K562 (cell line): ENCODE data around the gene TPD52L1. TPM values are rescaled to one million over a fixed set of nuclear protein-coding genes. Genes with fewer than 3 reads are reported as not detected.
A peak's percentile ranks its signal among the peaks of the same experiment; 100 is the strongest.

Experiments used
- ATAC-seq: fragments of 200-7000 bp; cut with Tn5 transposase; 3 replicates; pipeline ENCODE4 v1.9.1; 2020; ENCODE audit warnings: moderate library complexity
- BruUV-seq: library from RNA; stranded (reverse); fragments of 400-500 nt; replicated peaks from 2 replicates; lab custom pipeline; 2021; lab: Mats Ljungman, UMichigan
- CTCF ChIA-PET: fragments of 300-600 bp; formaldehyde crosslinking; extraction: SDS; loops from one replicate; lab custom pipeline; 2021; ENCODE audit warnings: low intra/inter-chr PET ratio; lab: Yijun Ruan, JAX
- POLR2A ChIA-PET: fragments of 300-600, 350-650 bp; sonication (Branson Sonifier 250); formaldehyde crosslinking; extraction: SDS; loops from one replicate; lab custom pipeline; 2021; ENCODE audit warnings: antibody characterized with exemption, inconsistent platforms; lab: Yijun Ruan, JAX
- DNase-seq, 4 experiments: peaks; one replicate each; pipeline versions ENCODE4 v3.0.0 to v3.0.0-alpha.2; 2011 to 2018; ENCODE audit warnings: low spot score in 3 of 4, mixed read lengths in 3 of 4; ENCODE audit errors: extremely low read depth in 1 of 4
- FAIRE-seq: peaks from 2 replicates; lab custom pipeline; 2011; peaks lifted over from hg19 to GRCh38; lab: Jason Lieb, UNC
- H2AFZ ChIP-seq: 2 replicates; pipeline ENCODE4 v1.6.0; 2011; ENCODE audit warnings: low read depth, low read length, control low read depth, inconsistent platforms
- H3K27ac ChIP-seq: fragments of 200-600 bp; 3 replicates; pipeline ENCODE4 v1.8.0; 2011; ENCODE audit warnings: low read depth, mild to moderate bottlenecking, control low read depth, inconsistent platforms, low read length, moderate library complexity, mixed read lengths; ENCODE audit errors: extremely low read depth
- H3K27me3 ChIP-seq, 2 experiments: fragments of 300-600 bp in 1 of 2; 2 replicates in 1 of 2; 3 replicates in 1 of 2; pipeline versions ENCODE4 v1.6.0 to v1.8.0; 2011; ENCODE audit warnings: inconsistent platforms in 2 of 2, low read length in 2 of 2, mild to moderate bottlenecking in 1 of 2, mixed read lengths in 1 of 2, moderate library complexity in 1 of 2; ENCODE audit not compliant: control insufficient read depth in 2 of 2, insufficient read depth in 2 of 2
- H3K36me3 ChIP-seq: fragments of 300-600 bp; 3 replicates; pipeline ENCODE4 v1.8.0; 2011; ENCODE audit warnings: mild to moderate bottlenecking, low read length, inconsistent platforms; ENCODE audit not compliant: control insufficient read depth, insufficient read depth
- H3K4me1 ChIP-seq, 2 experiments: fragments of 200-600 bp in 1 of 2; replicated peaks in 1 of 2; 2 replicates in 1 of 2; 3 replicates in 1 of 2; pipeline versions ENCODE4 v1.5.1 to v1.8.0; 2011; ENCODE audit warnings: inconsistent platforms in 2 of 2, low read length in 2 of 2, mild to moderate bottlenecking in 1 of 2, mixed read lengths in 1 of 2, moderate library complexity in 1 of 2; ENCODE audit not compliant: control insufficient read depth in 2 of 2, insufficient read depth in 2 of 2
- H3K4me2 ChIP-seq: 2 replicates; pipeline ENCODE4 v1.6.1; 2011; ENCODE audit warnings: low read length, control low read depth, inconsistent platforms, mixed read lengths; ENCODE audit not compliant: insufficient read depth
- H3K4me3 ChIP-seq: fragments of 200-600 bp; sonication (generic), shearing (Covaris generic); 2 replicates; pipeline ENCODE4 v1.5.1; 2016; ENCODE audit warnings: control low read depth, inconsistent platforms
- H3K79me2 ChIP-seq: fragments of 200-600 bp; 3 replicates; pipeline ENCODE4 v1.8.0; 2011; ENCODE audit warnings: low read length, inconsistent platforms; ENCODE audit not compliant: control insufficient read depth, insufficient read depth
- H3K9ac ChIP-seq, 2 experiments: 2 replicates each; pipeline versions ENCODE4 v1.6.0 to v1.6.1; 2011; ENCODE audit warnings: low read depth in 2 of 2, low read length in 2 of 2, control low read depth in 1 of 2, inconsistent platforms in 1 of 2, mild to moderate bottlenecking in 1 of 2, mixed read lengths in 1 of 2; ENCODE audit not compliant: insufficient read depth in 1 of 2
- H3K9me1 ChIP-seq: one replicate; pipeline ENCODE4 v1.6.0; 2011; ENCODE audit warnings: inconsistent platforms, mild to moderate bottlenecking, low read length, moderate library complexity; ENCODE audit not compliant: control insufficient read depth, insufficient read depth
- H3K9me3 ChIP-seq: replicated peaks from 2 replicates; pipeline ENCODE4 v1.5.1; 2011; ENCODE audit warnings: low read depth, low read length, inconsistent platforms; ENCODE audit not compliant: control insufficient read depth, insufficient read depth
- H4K20me1 ChIP-seq: replicated peaks from 2 replicates; pipeline ENCODE4 v1.6.1; 2011; ENCODE audit warnings: low read length, inconsistent platforms, mixed read lengths; ENCODE audit not compliant: control insufficient read depth, insufficient read depth
- MGA ChIP-seq: fragments of 450-650 bp; IDR thresholded peaks from 2 replicates; pipeline ENCODE4 v1.6.1; 2016; ENCODE audit warnings: mild to moderate bottlenecking, moderate library complexity
- ZBTB33 ChIP-seq: sonication (generic); formaldehyde crosslinking; IDR thresholded peaks from 2 replicates; pipeline ENCODE4 v1.8.1; 2023; ENCODE audit warnings: mild to moderate bottlenecking, missing genetic modification reagents
- WGBS: fragments of 100-300 bp; shearing (Covaris generic); methylation state at CpG from one replicate; pipeline ENCODE4 v1.1.6; 2016; ENCODE audit warnings: low coverage, mixed read lengths; ENCODE audit not compliant: insufficient coverage; ENCODE audit errors: missing lambda C conversion rate; 5-methylcytosine and 5-hydroxymethylcytosine counted together
- in situ Hi-C: fragments of 300-500 bp; cut with MboI; formaldehyde crosslinking; loops from 4 replicates; pipeline ENCODE4 v1.15.0; 2018; ENCODE audit warnings: inconsistent platforms, mixed read lengths
- intact Hi-C: fragments of 100-400 bp; cut with micrococcal nuclease; formaldehyde crosslinking; loops from 2 replicates; pipeline ENCODE4 v1.14.2; 2022
- polyA plus RNA-seq, 8 experiments: library from polyadenylated mRNA; depleted of rRNA in 4 of 8; stranded (reverse) in 5 of 8; unstranded in 3 of 8; fragments of >200 nt; fragmentation: Nextera tagmentation in 2 of 8; fragmentation: Illumina TruSeq in 1 of 8; extraction: Ambion mirVana in 2 of 8; extraction: Trizol in 1 of 8; gene quantifications; 2 replicates each; pipeline versions ENCODE4 v1.2.1 to v1.2.3, GENCODE V29; 2011 to 2014; ENCODE audit warnings: inconsistent platforms in 1 of 8, missing spikeins in 1 of 8
- total RNA-seq, 7 experiments: library from RNA; depleted of rRNA in 6 of 7; stranded (reverse); fragments of >200 nt in 6 of 7; fragmentation: Illumina TruSeq in 2 of 7; extraction: Trizol in 2 of 7; gene quantifications; 2 replicates each; pipeline versions ENCODE4 v1.2.1 to v1.2.3, GENCODE V29; 2011 to 2021; ENCODE audit warnings: low replicate concordance in 1 of 7

The TPD52L1 gene
- total and polyA plus RNA-seq, 9 of the 15 experiments (the other 6 are each of a cell fraction or from before 2014, with no cell fraction given) = 12.9 to 149 (median 75.7) TPM

- Histone ChIP-seq H3K4me1 (peaks cover 5 to 14% of the 10 kb centered on the region in 2 experiments; a peak in 4 of 5 replicates), H4K20me1 (no peaks in the 10 kb centered on the region), H3K9ac (no peak overlapping the region), H3K27ac (no peak overlapping the region; the same call in 2 of the 3 replicates), H3K9me1 (no peaks in the 10 kb centered on the region), H3K9me3 (no peaks in the 10 kb centered on the region), H3K27me3 (no peaks in the 10 kb centered on the region), H3K4me3 (no peak overlapping the region), H3K79me2 (peaks cover 17% of the 10 kb centered on the region), H3K4me2 (no peak overlapping the region), H2AFZ (peak overlapping the region; percentile 56), H3K36me3 (no peaks in the 10 kb centered on the region; the same call in 2 of the 3 replicates)
- intact Hi-C loops (loop anchor here (5.0 to 10.0 kb wide), 3 partner anchors 113 to 613 kb away; partner anchors contain the start of gene RNF217), in situ Hi-C loops (loop anchor here (25.0 kb wide), 1 partner anchor 611 kb away; no protein-coding TSS in a partner anchor)
- ATAC-seq = no peak
- no peak for DNase-seq
- ChIA-PET CTCF (no interaction called here), POLR2A (interaction anchor here (0.7 to 1.4 kb wide), 3 partner anchors 51 to 265 kb away, joined by 3 read pairs; no protein-coding TSS in a partner anchor)
- no peak for FAIRE-seq
- WGBS = 26% methylated on average over 4 of the region's 4 CpGs
- no TSS peak for BruUV-seq
- TF ChIP-seq ZBTB33 (CRISPR knock-in tag) (no peak), MGA (0 out of 2 replicates have a peak, but pooled peaks have one; percentile 20)
Observed at GRCh38 chr6:125151700-125152099, 1.9 kb upstream of the TPD52L1 start.
